HL-60 (cell line): ENCODE results near the gene NNMT.

Source experiments
- SPI1 ChIP-seq: IDR thresholded peaks from 2 replicates; pipeline ENCODE4 v1.6.1; 2012; ENCODE audit warnings: low read depth, mild to moderate bottlenecking, borderline replicate concordance
- TF ChIP-seq, protein P1 (sequence below): IDR thresholded peaks from one replicate; pipeline ENCODE4 v1.5.1; 2011; ENCODE audit warnings: low read length, control low read depth, inconsistent platforms; ENCODE audit not compliant: insufficient read depth

DNA sequence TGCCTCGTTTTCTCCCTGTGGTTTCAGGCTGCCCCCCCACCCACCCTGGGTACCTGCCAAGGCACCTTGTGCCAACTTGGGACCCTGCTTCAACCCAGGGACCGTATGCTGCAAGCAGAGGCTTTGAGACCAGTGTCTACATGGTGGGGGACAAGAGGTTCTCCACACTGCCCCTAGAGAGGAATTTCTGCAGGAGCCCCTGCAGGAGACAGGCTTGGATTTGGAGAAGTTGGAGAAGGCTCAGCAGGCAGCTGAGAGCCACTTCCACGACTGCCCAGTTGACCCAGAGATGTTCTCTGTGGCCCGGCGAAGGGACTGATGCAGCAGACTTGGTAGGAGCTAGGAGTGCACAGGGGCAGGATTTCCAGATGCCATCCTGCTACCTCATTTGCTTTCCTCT is 20.1 kb upstream of the NNMT start:
- TF ChIP-seq, protein P1, sequence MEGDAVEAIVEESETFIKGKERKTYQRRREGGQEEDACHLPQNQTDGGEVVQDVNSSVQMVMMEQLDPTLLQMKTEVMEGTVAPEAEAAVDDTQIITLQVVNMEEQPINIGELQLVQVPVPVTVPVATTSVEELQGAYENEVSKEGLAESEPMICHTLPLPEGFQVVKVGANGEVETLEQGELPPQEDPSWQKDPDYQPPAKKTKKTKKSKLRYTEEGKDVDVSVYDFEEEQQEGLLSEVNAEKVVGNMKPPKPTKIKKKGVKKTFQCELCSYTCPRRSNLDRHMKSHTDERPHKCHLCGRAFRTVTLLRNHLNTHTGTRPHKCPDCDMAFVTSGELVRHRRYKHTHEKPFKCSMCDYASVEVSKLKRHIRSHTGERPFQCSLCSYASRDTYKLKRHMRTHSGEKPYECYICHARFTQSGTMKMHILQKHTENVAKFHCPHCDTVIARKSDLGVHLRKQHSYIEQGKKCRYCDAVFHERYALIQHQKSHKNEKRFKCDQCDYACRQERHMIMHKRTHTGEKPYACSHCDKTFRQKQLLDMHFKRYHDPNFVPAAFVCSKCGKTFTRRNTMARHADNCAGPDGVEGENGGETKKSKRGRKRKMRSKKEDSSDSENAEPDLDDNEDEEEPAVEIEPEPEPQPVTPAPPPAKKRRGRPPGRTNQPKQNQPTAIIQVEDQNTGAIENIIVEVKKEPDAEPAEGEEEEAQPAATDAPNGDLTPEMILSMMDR, result no peak
- TF ChIP-seq SPI1, result no peak
